HUDEP-2 (cell line): ENCODE data around the gene TBX15.
"Not testable (repeated sequence)": the region's sequence is repeated elsewhere in the genome, so short reads cannot be mapped to it uniquely, and the experiment has no call there.

Experiments
- DNase-seq, 76 experiments: peaks; one replicate each; lab custom pipeline; 2025; ENCODE audit not compliant: unreplicated experiment in 76 of 76; lab: John Stamatoyannopoulos, UW

TBX15 gene

GRCh38 chr1:118960567-118961136, 27.5 kb downstream of the TBX15 start:
- no peak for DNase-seq

GRCh38 chr1:118960026-118960561, 28.0 kb downstream of the TBX15 start:
- no peak for DNase-seq

GRCh38 chr1:118958937-118959631, 29.1 kb downstream of the TBX15 start:
- DNase-seq = no peak

- no peak for DNase-seq
These were observed 30.0 kb downstream of the TBX15 start for GRCh38 chr1:118958140-118958539.

- DNase-seq = not testable (repeated sequence)
These were observed 30.6 kb downstream of the TBX15 start for GRCh38 chr1:118957579-118957978.

GRCh38 chr1:118954301-118954905, 33.7 kb downstream of the TBX15 start:
- DNase-seq = no peak

- no peak for DNase-seq
These were observed 36.7 kb downstream of the TBX15 start for GRCh38 chr1:118951270-118951936.

- no peak for DNase-seq
These were observed 38.8 kb downstream of the TBX15 start for GRCh38 chr1:118949315-118949714.

GRCh38 chr1:118948846-118949245, 39.3 kb downstream of the TBX15 start:
- DNase-seq = no peak

GRCh38 chr1:118948351-118948750, 39.8 kb downstream of the TBX15 start:
- DNase-seq = no peak

- no peak for DNase-seq
These were observed 40.4 kb downstream of the TBX15 start for GRCh38 chr1:118947790-118948189.

GRCh38 chr1:118947003-118947765, 41.0 kb downstream of the TBX15 start:
- DNase-seq = no peak

GRCh38 chr1:118945489-118945888, 42.7 kb downstream of the TBX15 start:
- DNase-seq = no peak

GRCh38 chr1:118944546-118944945, 43.6 kb downstream of the TBX15 start:
- no peak for DNase-seq

- DNase-seq = no peak
These were observed 44.0 kb downstream of the TBX15 start for GRCh38 chr1:118944133-118944532.

GRCh38 chr1:118940957-118941356, 47.2 kb downstream of the TBX15 start:
- no peak for DNase-seq

GRCh38 chr1:118937413-118938072, 50.6 kb downstream of the TBX15 start:
- DNase-seq = no peak

- no peak for DNase-seq
These were observed 53.4 kb downstream of the TBX15 start for GRCh38 chr1:118934706-118935105.

- no peak for DNase-seq
These were observed 54.9 kb downstream of the TBX15 start for GRCh38 chr1:118933051-118933781.
